ENCODE data around the gene VMO1.

DNA sequence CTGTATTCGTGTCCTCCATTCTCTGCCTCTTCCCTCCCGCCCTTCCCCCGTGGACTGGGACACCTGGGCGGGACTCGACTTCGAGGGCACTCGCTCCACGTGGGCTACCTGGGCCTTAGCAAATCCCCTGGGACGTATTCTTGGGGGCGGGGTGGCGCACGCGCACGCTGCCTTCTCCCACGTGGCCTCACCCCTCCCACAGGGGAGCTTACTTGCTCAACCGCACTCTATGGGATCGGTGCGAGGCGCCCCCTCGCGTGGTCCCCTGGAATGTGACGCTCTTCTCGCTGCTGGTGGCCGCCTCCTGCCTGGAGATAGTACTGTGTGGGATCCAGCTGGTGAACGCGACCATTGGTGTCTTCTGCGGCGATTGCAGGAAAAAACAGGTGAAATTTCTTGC is 3.5 kb downstream of the VMO1 start:
- TF ChIP-seq CTCF (IDR thresholded peaks at IDR 0.05 in 4 of 5, conservative IDR thresholded peaks at IDR 0.05 in 1 of 5) (no peak), POLR2A (IDR thresholded peaks at IDR 0.05) (no peak)
